Prostate gland (tissue), 2 donors: Measurements from ENCODE around the gene ENTPD3.

Source experiments
- POLR2A ChIP-seq: fragments of 450-650 bp; IDR thresholded peaks from one replicate; pipeline ENCODE4 v1.6.1; 2016; ENCODE audit warnings: antibody characterized with exemption, mild to moderate bottlenecking
- POLR2AphosphoS5 ChIP-seq: sonication (generic); formaldehyde crosslinking; IDR thresholded peaks from one replicate; pipeline ENCODE4 v1.6.1; 2017; ENCODE audit warnings: antibody characterized with exemption
- TF ChIP-seq, protein P1 (sequence below), 4 experiments: fragments of 200-600 bp in 2 of 4; fragments of 450-650 bp in 2 of 4; sonication (generic) in 2 of 4; IDR thresholded peaks; 1 replicate in 3 of 4; 2 replicates in 1 of 4; pipeline ENCODE4 v1.5.1; 2016 to 2019; ENCODE audit warnings: antibody characterized with exemption in 4 of 4, mild to moderate bottlenecking in 2 of 4, moderate library complexity in 2 of 4

DNA sequence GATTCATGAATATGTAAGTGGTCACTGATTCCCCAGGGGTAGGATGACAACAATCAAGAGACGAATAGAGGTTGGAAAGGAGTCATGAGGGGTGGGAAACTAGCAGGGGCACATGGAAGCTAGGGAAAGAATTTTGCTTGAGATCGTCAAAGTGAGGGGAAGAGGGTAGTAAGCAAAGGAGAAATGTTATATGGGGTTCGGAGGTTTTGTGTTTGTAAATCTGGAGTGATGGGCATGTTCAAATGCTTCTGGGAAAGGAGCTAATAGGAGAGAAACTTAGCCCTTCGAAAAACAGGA, 78.1 kb downstream of the ENTPD3 start:
- TF ChIP-seq, protein P1, sequence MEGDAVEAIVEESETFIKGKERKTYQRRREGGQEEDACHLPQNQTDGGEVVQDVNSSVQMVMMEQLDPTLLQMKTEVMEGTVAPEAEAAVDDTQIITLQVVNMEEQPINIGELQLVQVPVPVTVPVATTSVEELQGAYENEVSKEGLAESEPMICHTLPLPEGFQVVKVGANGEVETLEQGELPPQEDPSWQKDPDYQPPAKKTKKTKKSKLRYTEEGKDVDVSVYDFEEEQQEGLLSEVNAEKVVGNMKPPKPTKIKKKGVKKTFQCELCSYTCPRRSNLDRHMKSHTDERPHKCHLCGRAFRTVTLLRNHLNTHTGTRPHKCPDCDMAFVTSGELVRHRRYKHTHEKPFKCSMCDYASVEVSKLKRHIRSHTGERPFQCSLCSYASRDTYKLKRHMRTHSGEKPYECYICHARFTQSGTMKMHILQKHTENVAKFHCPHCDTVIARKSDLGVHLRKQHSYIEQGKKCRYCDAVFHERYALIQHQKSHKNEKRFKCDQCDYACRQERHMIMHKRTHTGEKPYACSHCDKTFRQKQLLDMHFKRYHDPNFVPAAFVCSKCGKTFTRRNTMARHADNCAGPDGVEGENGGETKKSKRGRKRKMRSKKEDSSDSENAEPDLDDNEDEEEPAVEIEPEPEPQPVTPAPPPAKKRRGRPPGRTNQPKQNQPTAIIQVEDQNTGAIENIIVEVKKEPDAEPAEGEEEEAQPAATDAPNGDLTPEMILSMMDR (IDR thresholded peaks at IDR 0.05), result no peak
- TF ChIP-seq POLR2A (no peak), POLR2AphosphoS5 (no peak)
